Progenitor cell of endocrine pancreas (in vitro differentiated cells): ENCODE results near the gene TEX19. TPM values are rescaled to one million over a fixed set of nuclear protein-coding genes. Genes with fewer than 3 reads are reported as not detected.

Experiments
- DNase-seq: peaks from one replicate; pipeline ENCODE4 v3.0.0; 2021; ENCODE audit warnings: low spot score; ENCODE audit not compliant: unreplicated experiment
- H3K27ac Mint-ChIP-seq: 2 replicates; pipeline ENCODE4 v1.8.0; 2021; ENCODE audit warnings: mild to moderate bottlenecking, moderate library complexity, mixed read lengths
- H3K27me3 Mint-ChIP-seq: 2 replicates; pipeline ENCODE4 v1.8.0; 2021; ENCODE audit warnings: mixed read lengths
- H3K36me3 Mint-ChIP-seq: 2 replicates; pipeline ENCODE4 v1.8.0; 2022; ENCODE audit warnings: mixed read lengths; ENCODE audit not compliant: insufficient read depth
- H3K4me1 Mint-ChIP-seq: 2 replicates; pipeline ENCODE4 v1.8.0; 2021; ENCODE audit warnings: low read depth, mixed read lengths
- H3K4me3 Mint-ChIP-seq: 2 replicates; pipeline ENCODE4 v1.8.0; 2021; ENCODE audit warnings: low read depth, mild to moderate bottlenecking, moderate library complexity, mixed read lengths
- H3K9me3 Mint-ChIP-seq: 2 replicates; pipeline ENCODE4 v1.8.0; 2021; ENCODE audit warnings: low read depth, mixed read lengths
- CTCF ChIP-seq: fragments of 200-600 bp; sonication (generic); IDR thresholded peaks from one replicate; pipeline ENCODE4 v1.5.0; 2021; ENCODE audit warnings: antibody characterized with exemption, mild to moderate bottlenecking; ENCODE audit not compliant: unreplicated experiment
- total RNA-seq: library from RNA; stranded (reverse); gene quantifications from 2 replicates; pipeline ENCODE4 v1.2.1, GENCODE V29; 2021

The TEX19 gene
- total RNA-seq, 1 donor from 2014 or later, result not detected

GRCh38 chr17:82334622-82335394 lies 24.2 kb upstream of the TEX19 start:
- peak overlapping the region; percentile 29 for H3K4me3 Mint-ChIP-seq
- H3K27me3 Mint-ChIP-seq, result peaks cover 55% of the 10 kb centered on the region
- peaks cover 9% of the 10 kb centered on the region for H3K4me1 Mint-ChIP-seq

GRCh38 chr17:82338858-82339633 lies 20.0 kb upstream of the TEX19 start:
- no peaks in the 10 kb centered on the region for H3K9me3 Mint-ChIP-seq
- no peaks in the 10 kb centered on the region for H3K36me3 Mint-ChIP-seq
- DNase-seq, result no peak
- H3K27ac Mint-ChIP-seq, result no peak overlapping the region
- H3K4me3 Mint-ChIP-seq, result no peak overlapping the region
- H3K4me1 Mint-ChIP-seq, result peaks cover 6% of the 10 kb centered on the region
- peaks cover 37% of the 10 kb centered on the region for H3K27me3 Mint-ChIP-seq
- no peak for TF ChIP-seq CTCF

More at GRCh38 chr17:82334622-82335394, 24.2 kb upstream of the TEX19 start:
- TF ChIP-seq CTCF, result no peak
- Mint-ChIP-seq H3K36me3 (no peaks in the 10 kb centered on the region), H3K9me3 (no peaks in the 10 kb centered on the region), H3K27ac (no peak overlapping the region)
- DNase-seq, result no peak

GRCh38 chr17:82339634-82340580 lies 19.1 kb upstream of the TEX19 start:
- no peak for TF ChIP-seq CTCF
- H3K4me3 Mint-ChIP-seq, result no peak overlapping the region

GRCh38 chr17:82342361-82343079 lies 16.5 kb upstream of the TEX19 start:
- Mint-ChIP-seq H3K9me3 (no peaks in the 10 kb centered on the region), H3K27me3 (peaks cover 16% of the 10 kb centered on the region), H3K4me1 (peaks cover 11% of the 10 kb centered on the region), H3K4me3 (no peak overlapping the region), H3K36me3 (no peaks in the 10 kb centered on the region), H3K27ac (no peak overlapping the region)
- no peak for TF ChIP-seq CTCF
- DNase-seq, result no peak

More at GRCh38 chr17:82339634-82340580, 19.1 kb upstream of the TEX19 start:
- Mint-ChIP-seq H3K4me1 (peaks cover 9% of the 10 kb centered on the region), H3K9me3 (no peaks in the 10 kb centered on the region), H3K27me3 (peaks cover 31% of the 10 kb centered on the region), H3K36me3 (no peaks in the 10 kb centered on the region), H3K27ac (no peak overlapping the region)
- no peak for DNase-seq
